ENCODE results near the gene FBXO42.

- no peak for TF ChIP-seq CTCF (IDR thresholded peaks at IDR 0.05)
- TF ChIP-seq POLR2A (IDR thresholded peaks at IDR 0.05), result no peak
Measured at GRCh38 chr1:16205891-16206546, 146.3 kb downstream of the FBXO42 start.
